GM21447 (cell line): ENCODE measurements around the gene CLPTM1L.

ENCODE experiments used
- ATAC-seq: cut with Tn5 transposase; IDR thresholded peaks from one replicate; pipeline ENCODE4 v1.9.1; 2021; ENCODE audit not compliant: unreplicated experiment

The CLPTM1L gene, protein sequence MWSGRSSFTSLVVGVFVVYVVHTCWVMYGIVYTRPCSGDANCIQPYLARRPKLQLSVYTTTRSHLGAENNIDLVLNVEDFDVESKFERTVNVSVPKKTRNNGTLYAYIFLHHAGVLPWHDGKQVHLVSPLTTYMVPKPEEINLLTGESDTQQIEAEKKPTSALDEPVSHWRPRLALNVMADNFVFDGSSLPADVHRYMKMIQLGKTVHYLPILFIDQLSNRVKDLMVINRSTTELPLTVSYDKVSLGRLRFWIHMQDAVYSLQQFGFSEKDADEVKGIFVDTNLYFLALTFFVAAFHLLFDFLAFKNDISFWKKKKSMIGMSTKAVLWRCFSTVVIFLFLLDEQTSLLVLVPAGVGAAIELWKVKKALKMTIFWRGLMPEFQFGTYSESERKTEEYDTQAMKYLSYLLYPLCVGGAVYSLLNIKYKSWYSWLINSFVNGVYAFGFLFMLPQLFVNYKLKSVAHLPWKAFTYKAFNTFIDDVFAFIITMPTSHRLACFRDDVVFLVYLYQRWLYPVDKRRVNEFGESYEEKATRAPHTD

DNA sequence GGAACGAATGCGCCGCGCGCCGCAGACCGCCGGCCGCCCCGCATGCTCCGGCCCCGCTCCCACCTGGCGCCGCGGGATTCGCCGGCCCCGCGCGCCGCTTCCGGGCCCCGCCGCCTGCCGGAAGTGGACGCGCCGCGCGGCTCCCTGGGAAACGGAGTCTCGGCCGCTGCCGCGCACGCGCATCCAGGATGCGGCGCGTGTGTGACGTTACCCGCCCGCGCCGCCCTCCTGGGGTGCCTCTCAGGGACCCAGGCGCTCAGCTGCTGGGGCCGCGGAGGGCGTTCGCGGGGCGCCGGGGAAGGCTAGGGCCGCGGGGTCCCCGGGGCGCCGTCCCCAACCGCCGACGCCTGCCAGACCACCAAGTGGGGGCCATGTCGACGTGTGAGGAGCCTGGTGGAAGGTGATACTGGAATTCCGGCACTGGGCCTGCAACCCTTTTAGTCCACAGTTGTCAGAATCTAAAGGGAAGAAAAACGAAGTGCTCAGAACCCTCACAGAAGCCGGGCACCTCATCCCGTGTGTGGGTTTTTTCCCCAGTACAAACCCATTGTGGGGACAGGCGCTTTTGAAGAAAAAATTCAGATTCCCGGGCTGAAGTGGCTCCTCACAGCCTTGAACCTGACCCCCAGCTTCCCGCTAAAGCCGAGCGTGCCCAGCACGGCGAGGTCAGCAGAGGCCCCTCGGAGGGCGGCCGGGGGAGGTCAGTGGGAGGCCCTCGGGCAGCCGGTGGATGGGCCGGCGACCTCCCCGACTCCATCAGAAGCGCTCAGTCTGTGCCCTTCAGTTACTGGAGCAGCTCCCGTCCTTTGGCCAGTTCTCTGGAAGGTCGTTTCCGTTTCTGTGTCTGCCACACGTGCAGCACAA, at the start of gene CLPTM1L:
Gene CLPTM1L, minus strand, starts transcription at position 125 of the 864 bp plus-strand sequence. CDS start 258 bp downstream, outside the sequence.
- ATAC-seq, result peak; percentile 61

DNA sequence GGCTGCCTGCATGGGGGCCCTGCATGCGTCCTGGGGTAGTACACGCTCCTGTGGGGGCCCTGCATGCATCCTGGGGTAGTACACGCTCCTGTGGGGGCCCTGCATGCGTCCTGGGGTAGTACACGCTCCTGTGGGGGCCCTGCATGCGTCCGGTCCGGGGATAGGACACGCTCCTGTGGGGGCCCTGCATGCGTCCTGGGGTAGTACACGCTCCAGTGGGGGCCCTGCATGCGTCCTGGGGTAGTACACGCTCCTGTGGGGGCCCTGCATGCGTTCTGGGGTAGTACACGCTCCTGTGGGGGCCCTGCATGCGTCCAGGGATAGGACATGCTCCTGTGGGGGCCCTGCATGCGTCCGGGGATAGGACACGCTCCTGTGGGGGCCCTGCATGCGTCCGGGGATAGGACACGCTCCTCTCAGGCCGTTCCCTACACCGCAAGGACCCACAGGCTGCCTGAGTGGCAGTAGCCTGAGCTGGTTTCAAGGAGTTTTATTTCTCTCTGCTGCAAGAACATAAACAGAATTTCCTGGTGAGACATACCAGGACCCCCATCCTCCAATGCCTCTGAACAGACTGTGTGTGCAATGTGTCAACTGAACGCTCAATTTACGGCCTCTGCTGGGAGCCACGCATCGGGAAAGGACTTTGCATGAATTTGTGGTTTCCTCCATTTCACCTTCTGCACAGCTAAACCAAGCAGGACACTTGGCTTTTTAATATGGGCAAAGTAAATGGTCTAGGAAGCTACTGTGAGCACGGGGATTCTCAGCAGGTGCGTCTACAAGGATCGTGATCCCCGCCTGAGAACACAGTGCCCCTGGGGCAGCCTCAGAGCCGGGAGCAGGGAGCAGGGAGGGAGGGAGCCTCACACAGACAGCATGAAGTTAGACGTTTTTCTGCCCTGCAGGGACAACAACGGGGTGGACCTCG, 48.9 kb upstream of the CLPTM1L start:
- no peak for ATAC-seq

DNA sequence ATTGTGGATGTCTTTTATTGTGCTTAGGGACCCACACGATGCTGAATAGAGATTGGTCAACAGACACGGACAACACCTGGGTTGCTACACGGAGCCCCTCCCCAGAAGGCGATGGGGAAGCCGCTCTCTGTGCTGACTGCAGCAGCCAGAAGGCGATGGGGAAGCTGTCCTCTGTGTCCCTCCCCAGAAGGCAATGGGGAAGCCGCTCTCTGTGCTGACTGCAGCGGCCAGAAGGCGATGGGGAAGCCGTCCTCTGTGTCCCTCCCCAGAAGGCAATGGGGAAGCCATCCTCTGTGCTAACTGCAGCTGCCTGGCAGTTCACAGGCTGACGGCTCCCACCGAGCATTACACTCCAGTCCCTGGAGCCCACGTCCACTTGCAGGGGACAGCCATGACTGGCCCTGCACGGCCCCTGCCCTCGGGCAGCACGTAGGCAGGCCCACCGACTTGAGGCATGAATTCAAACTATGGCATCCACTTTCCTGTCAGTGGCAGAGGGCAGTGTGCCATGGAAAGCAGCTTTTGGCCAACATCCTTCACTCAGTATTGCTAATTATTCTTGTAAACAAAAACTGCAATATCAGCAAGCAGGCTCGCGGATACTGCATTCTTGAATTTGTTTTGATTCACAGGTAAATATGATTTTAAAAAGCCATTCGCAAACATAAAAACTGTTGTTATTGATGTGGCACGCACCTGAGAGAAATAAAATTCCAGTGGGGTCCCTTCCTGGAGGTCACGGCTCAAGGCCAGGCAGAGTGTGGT, 48.1 kb upstream of the CLPTM1L start:
- ATAC-seq, result no peak

DNA sequence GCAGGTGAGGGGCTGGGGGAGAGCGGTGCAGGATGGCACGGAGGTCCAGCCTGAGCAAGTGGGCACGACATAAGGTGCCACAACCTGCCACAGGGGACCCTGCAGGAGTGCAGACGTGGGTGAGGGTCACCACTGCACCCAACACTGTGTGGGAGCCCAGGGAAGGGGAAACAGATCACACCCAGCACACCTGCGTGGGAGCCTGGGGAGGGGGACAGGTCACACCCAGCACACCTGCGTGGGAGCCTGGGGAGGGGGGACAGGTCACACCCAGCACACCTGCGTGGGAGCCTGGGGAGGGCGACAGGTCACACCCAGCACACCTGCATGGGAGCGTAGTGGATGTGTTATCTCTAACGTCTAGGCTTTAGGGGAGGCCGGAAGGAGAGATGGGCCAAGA, 47.4 kb upstream of the CLPTM1L start:
- no peak for ATAC-seq

DNA sequence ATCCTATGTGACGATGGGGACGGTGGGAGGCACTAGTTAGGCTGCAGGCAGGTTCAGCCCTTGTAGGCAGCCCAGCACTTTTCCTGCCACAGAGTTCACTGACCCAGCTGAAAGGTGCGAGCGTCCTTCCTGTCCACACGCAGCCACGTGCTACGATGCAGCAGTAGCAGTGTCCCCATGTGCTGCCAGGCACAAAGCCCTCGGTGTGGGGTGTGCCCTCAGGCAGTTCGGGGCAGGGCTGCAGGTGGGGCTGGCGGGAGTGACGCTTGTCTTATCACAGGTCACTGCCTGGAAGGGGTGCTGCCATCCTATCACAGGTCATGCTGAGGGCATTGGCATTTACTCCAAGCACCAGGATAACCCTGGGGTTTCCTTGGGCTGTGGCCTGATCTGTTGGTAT, 46.8 kb upstream of the CLPTM1L start:
- no peak for ATAC-seq

DNA sequence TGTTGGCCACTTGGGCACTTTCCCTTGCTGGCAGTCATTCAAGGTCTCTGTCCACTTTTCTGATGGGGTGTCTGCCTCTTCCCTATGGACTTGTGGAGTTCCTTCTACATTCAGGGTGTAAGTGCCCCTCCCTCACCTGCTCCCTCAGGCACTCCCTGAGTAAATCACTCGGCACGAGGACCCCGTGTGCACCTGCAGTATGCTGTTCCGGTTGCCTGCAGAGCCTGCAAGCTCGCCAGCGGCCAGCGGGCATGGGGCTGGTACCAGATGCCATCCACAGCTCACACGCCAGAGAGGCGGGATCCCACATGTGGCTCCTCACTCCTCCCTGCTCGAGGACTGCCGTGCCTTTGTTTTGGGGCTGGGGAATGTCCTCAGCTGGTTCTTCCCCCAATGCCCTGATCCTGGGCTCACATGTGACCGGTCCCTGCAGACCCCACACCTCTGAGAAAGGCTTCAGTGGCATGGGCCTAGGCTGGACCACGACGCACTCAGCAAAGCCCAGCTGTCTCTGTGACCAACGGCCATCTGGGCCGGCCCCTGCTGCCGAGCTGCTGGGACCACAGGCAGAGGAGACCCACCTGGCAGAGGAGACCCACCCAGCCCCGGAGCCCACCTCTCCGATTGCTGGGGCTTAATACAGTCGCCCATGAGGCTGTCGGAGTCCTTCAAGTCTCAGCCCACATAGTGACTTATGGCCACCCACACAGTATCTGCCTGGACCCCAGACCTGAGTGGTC, 46.1 kb upstream of the CLPTM1L start:
- ATAC-seq, result no peak

DNA sequence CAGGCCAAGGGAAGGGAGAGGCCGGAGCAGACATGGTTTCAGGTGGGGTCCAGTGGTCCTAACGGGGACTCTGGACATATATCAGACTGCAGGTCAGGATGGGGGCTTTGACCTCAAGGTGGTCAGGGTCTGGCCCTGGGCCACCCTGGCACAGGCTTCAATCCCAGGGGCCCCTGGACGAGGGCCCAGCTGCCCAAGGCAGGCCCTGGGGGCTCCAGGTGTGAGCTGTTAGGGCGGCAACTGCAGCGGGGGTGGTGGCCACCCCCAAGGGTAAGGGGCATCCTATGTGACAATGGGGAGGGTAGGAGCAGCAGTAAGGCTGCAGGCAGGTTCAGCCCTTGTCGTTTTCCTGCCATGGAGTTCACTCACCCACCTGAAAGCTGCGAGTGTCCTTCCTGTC, 45.4 kb upstream of the CLPTM1L start:
- no peak for ATAC-seq

DNA sequence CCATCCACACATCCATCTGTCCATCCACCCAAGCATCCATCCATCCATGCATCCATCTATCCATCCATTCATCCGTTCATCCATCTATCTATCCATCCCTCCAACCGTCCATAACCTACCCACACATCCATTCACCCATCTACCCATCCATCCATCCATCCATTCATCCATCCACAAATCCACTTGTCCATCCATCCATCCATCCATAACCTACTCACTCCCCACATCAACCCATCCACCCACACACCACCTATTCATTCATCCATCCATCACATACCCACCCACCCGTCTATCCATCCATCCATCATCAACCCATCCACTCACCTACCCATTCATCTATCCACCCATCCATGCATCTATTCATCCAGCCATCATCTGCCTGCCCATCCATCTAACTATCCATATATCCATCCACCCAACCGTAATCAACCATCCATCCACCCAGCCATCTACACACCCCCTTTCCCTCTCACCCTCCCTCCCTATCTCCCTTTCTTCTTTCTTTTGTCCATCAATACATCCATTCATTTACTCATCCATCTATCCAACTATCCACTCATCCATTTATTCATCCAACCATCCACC, 43.6 kb upstream of the CLPTM1L start:
- ATAC-seq, result no peak

DNA sequence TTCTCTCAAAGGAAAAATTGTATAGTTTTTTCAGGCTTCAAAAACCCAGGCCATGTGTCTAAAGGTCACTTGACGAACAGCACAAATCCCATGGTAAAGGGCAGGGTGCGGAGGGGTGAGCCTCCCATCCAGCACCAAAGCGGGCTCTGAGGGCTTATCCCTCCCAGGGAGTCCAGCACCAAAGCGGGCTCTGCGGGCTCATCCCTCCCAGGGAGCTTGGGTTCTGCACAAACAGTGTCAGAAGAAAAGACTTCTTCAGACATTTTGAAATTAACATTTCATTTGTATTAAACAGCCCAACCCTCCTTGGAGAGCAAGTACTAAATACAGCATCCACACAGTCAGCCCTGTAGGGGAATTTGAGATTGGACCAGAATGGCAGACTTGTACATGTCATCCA, 43.0 kb upstream of the CLPTM1L start:
- no peak for ATAC-seq

DNA sequence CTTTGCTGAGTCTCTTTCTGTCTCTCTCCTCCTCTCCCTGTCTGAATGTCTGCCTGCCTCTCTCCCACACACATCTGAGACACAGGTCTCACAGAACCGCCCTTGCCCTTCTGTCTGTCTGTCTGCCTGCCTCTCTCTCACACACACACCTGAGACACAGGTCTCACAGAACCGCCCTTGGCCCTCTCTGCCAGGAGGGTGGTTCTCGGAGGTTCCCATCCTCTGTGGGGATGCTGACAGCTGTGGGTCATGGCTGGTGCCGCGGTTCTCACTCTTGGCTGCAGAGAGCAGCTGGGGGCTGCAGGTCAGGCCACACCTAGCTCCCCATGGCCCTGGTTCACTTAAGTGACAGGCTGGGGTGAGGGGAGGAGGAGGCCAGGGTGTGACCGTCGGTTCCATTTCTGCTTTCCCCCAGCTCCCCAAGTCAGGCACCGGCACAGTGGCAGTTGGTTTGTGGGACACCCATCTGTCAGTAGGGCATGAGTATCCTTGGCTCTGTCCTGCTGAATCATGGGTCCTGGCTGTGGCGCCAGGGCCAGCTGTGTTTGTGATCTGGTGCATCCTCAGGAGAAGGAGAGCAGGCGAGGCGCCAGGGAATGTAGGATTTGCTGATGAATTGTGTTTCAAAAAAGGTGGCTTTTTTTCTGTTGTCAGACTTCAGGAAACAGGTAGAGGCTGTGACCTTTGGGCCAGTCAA, 42.3 kb upstream of the CLPTM1L start:
- ATAC-seq, result no peak

DNA sequence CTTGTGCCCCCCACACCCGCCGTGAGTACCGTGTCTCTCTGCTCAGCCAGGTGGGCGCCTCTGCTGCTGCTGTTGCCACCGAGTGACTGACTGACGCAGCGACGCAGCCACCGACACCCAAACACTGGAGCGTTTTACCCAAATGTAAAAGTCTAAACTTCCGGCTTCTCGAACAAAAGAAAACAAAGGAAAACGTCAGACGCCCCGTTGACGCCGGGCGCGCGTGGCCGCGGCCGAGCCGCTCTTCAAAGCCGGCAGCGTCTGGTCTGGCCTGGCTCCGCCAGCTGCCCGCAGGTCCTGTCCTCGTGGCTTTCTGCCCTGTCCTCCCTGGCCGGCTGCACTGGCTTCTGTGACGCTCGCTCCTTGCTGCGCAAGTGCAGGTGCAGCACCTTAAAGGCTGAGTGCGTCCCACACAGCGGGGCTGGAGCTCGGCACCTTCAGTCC, 41.4 kb upstream of the CLPTM1L start:
- peak; percentile 53 for ATAC-seq

DNA sequence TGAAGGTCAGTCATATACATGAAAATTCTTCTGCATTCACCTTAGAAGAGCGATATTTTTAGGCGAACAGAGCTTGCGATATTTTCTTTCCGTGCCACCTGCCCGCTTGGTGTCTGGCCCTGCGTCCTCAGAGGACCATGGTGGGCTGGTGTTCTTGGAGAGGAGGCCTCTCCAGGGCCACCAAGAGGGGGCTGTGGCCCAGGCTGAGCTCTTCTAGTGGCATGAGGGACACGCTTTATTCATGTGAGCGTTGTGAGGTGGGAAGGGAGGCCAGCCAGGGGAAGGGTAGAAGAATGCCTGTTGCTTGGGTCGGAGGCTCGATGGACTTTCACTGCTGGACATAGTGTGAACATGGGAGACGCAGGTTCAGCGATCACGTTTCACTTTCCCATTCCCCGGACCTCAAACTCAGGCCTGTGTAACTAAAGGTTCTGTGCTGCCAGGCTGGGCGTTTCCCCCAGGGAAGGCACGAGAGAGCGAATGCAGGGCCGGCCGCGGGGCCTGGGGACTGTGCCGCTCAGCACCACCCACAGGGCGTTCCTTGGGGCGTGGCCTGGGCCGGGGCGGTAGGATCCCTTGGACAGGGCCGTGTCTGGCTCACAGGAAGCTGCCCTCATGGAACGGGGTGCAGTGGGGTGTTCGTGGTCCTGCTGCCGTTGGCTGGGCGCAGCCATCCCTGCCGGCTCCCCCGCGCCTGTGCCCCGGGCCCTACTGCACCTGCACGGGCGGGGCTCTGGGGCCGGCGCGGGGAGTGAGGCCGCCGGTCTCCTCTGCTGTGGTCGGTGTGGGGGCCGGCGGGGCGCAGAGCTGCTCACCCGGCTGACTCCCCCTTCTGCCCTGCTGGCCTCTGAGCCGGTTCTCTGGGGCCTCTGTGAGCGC, 40.7 kb upstream of the CLPTM1L start:
- peak; percentile 84 for ATAC-seq

DNA sequence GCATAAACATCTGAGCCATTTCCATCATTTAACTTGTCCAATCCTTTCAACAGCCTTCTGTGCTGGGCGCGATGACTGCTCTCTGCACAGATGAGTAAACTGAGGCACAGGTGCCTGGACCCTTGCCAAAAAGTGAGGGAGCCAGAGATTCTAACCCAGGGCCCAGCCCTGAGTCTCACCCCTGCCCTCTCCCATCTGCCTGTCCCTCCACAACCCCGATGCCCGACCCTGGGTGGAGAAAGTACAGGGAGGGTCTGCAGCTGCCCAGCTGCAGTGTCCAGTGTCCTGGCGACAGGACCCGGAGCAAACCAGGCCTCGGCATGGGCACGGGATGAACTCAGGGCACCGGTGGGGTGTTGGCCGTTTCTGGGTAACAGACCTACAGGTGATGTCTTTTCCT, 39.6 kb upstream of the CLPTM1L start:
- no peak for ATAC-seq

DNA sequence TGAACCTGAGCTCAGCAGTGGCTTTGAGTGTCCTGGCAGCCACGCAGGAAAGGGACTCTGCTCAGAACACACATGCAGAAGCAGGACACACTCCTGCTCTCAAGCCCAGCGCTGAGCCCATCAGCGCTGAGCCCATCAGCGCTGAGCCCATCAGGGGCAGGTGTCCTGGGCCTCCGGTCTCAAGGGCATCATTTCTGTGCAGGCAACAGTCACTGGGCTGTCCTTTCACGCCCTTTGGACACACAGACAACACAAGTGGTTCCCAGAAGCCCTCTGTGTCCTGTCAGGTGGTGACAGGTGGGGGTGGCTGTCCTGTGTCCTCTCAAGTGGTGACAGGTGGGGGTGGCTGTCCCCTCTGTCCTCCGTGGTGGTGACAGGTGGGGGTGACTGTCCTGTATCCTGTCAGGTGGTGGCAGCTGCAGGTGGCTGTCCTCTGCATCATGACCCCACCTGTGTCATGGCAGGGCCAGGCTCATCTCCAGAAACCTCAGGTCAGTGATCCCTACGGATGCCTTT, 39.0 kb upstream of the CLPTM1L start:
- no peak for ATAC-seq

DNA sequence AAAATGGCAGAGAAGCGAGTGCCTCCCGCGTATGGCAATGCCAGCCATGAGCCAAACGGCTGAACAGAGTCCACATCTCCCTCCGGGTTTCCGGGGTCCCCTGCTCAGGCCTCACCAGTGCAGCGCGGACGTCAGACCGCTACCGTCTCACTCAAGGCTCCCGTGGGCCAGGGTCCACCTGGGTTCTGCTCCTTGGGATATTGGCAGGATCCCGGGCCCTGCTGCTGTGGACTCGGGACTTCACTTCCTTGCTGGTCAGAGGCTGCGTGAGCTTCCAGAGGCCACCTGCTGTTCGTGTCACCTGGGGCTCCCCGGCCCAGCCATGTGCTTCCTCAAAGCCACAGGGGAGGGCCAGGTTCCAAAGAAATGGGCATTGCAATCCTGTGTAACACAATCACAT, 38.4 kb upstream of the CLPTM1L start:
- no peak for ATAC-seq

DNA sequence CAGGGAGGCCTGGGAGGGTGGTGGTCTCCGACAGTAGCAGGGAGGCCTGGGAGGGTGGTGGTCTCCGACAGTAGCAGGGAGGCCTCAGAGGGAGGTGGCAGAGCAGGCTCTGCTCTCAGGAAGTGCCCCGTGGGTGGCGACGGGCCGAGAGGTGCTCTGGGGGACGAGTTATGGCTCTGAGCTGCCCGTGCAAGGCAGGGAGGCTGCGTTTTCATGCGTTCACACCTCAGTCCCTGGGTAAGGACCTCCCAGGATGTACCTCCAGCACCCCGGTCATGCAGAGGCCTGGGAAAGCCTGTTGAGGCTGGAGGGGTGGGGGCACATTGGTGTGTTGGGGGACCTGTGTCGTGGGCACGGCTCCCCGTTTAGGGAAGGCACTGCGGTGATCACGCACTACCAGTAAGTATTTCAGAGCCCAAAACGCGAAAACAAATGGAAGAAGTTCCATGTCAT, 37.4 kb upstream of the CLPTM1L start:
- ATAC-seq, result no peak
